GM18951 (cell line): ENCODE data around the gene SLC25A47.

Source experiments
- POLR2A ChIP-seq: IDR thresholded peaks from 4 replicates; pipeline ENCODE4 v1.6.1; 2011; ENCODE audit warnings: mild to moderate bottlenecking; ENCODE audit not compliant: insufficient read length, insufficient read depth; ENCODE audit errors: extremely low read depth
- in situ Hi-C: fragments of 300-500 bp; cut with MboI; formaldehyde crosslinking; loops from one replicate; pipeline ENCODE4 v1.12.0; 2022; ENCODE audit warnings: low sequenced_read_pairs, mixed read lengths, inconsistent platforms; ENCODE audit not compliant: unreplicated experiment

Gene SLC25A47

GRCh38 chr14:100317912-100318808 lies 5.0 kb upstream of the SLC25A47 start:
- TF ChIP-seq POLR2A: peak; percentile 34
- in situ Hi-C loops: no loop called here

- TF ChIP-seq POLR2A: no peak
- in situ Hi-C loops: no loop called here
These were observed 2.8 kb upstream of the SLC25A47 start for GRCh38 chr14:100320157-100320856.

- in situ Hi-C loops: no loop called here
These were observed 1.5 kb upstream of the SLC25A47 start for GRCh38 chr14:100321473-100322137.

GRCh38 chr14:100322138-100322957 lies 791 bp upstream of the SLC25A47 start:
- in situ Hi-C loops: no loop called here
- no peak for TF ChIP-seq POLR2A

More at GRCh38 chr14:100321473-100322137, 1.5 kb upstream of the SLC25A47 start:
- TF ChIP-seq POLR2A: no peak

GRCh38 chr14:100323942-100324307 lies 786 bp downstream of the SLC25A47 start:
- in situ Hi-C loops: no loop called here
- no peak for TF ChIP-seq POLR2A

GRCh38 chr14:100325231-100325632 lies 2.1 kb downstream of the SLC25A47 start:
- in situ Hi-C loops: no loop called here
- TF ChIP-seq POLR2A: no peak

- no peak for TF ChIP-seq POLR2A
- in situ Hi-C loops: no loop called here
These were observed 2.8 kb downstream of the SLC25A47 start for GRCh38 chr14:100325958-100326357.

GRCh38 chr14:100327128-100327527 lies 4.0 kb downstream of the SLC25A47 start:
- in situ Hi-C loops: no loop called here
- TF ChIP-seq POLR2A: no peak

- in situ Hi-C loops: no loop called here
These were observed 5.5 kb downstream of the SLC25A47 start for GRCh38 chr14:100328495-100329163.

GRCh38 chr14:100329233-100330006 lies 6.3 kb downstream of the SLC25A47 start:
- in situ Hi-C loops: no loop called here
- TF ChIP-seq POLR2A: no peak

More at GRCh38 chr14:100328495-100329163, 5.5 kb downstream of the SLC25A47 start:
- TF ChIP-seq POLR2A: no peak

- in situ Hi-C loops: no loop called here
- no peak for TF ChIP-seq POLR2A
These were observed 6.8 kb downstream of the SLC25A47 start for GRCh38 chr14:100330007-100330344.
